ENCODE results near the gene BBS1.
"Not testable (repeated sequence)": the region's sequence is repeated elsewhere in the genome, so short reads cannot be mapped to it uniquely, and the experiment has no call there.

BBS1 gene

DNA sequence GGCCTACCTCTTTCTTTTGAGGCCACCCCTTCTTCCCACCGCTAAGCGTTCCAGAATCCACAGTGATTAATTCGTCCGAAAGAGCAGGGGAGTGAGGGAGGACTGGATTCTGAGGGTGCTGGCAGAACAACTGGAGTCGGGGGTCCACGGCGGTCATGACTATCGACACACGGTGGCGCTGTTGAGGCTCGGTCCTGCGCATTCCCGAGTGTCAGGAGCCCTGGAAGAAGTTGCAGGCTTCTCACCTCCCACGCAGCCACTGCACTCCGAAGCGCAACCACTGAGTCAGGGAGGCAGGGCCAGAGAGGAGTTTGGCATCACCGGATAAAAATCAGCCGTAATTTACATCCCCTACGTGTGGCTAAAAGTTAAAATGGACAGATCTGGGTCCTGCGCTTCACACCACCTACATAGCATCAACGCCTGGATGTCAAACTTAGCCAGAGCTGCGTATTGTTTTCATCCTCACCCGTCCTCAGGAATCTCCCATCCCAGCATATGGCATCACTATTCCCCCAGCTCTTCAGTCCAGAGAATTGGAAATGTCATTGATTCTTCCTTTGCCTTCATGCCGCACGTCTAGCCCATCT is 68.7 kb downstream of the BBS1 start:
- DNase-seq (ENCODE audit: low read depth) = peak; percentile 70

- DNase-seq (ENCODE audit: low read depth) = no peak
These were observed 70.4 kb downstream of the BBS1 start for GRCh38 chr11:66580803-66581202.

GRCh38 chr11:66581261-66581660 is 70.8 kb downstream of the BBS1 start:
- no peak for DNase-seq (ENCODE audit: low read depth)

- DNase-seq (ENCODE audit: low read depth) = not testable (repeated sequence)
These were observed 72.2 kb downstream of the BBS1 start for GRCh38 chr11:66582565-66583147.
